NT2/D1 (cell line): ENCODE results near the gene SLC34A3.

Experiments used
- YY1 ChIP-seq: IDR thresholded peaks from 2 replicates; pipeline ENCODE4 v1.6.1; 2011; ENCODE audit not compliant: insufficient read length, insufficient read depth
- ZNF274 ChIP-seq: IDR thresholded peaks from 2 replicates; pipeline ENCODE4 v1.6.1; 2011; ENCODE audit warnings: mild to moderate bottlenecking, low read depth, low read length

GRCh38 chr9:137185921-137186320 lies 44.8 kb upstream of the SLC34A3 start:
- TF ChIP-seq YY1 (no peak), ZNF274 (no peak)
